Measurements from ENCODE around the gene OLFML2A.

OLFML2A gene

DNA sequence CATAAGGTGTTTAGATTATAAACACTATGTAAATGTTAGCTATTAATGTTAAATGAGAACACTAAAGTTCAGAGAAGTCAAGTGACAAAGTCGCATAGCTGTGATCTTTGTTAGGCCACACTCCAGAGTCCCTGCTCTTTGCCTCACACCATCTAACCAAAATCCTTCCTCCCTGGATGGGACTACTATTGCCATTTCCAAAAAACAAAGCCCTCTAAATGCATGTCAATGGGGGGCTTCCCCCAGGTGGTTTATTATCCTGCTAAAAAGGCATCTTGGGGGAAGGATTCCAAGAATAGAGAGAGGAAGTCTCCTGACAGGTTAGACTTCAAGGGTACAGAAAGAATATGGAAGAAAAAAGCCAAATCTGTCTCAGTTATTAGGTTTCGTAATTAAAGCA is 16.2 kb upstream of the OLFML2A start:
- DNase-seq (ENCODE audit: insufficient read length, low spot score) (no peak), FAIRE-seq (no peak)
- TF ChIP-seq, protein P1, sequence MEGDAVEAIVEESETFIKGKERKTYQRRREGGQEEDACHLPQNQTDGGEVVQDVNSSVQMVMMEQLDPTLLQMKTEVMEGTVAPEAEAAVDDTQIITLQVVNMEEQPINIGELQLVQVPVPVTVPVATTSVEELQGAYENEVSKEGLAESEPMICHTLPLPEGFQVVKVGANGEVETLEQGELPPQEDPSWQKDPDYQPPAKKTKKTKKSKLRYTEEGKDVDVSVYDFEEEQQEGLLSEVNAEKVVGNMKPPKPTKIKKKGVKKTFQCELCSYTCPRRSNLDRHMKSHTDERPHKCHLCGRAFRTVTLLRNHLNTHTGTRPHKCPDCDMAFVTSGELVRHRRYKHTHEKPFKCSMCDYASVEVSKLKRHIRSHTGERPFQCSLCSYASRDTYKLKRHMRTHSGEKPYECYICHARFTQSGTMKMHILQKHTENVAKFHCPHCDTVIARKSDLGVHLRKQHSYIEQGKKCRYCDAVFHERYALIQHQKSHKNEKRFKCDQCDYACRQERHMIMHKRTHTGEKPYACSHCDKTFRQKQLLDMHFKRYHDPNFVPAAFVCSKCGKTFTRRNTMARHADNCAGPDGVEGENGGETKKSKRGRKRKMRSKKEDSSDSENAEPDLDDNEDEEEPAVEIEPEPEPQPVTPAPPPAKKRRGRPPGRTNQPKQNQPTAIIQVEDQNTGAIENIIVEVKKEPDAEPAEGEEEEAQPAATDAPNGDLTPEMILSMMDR (IDR thresholded peaks at IDR 0.05; ENCODE audit: insufficient read depth, missing control alignments), result no peak

DNA sequence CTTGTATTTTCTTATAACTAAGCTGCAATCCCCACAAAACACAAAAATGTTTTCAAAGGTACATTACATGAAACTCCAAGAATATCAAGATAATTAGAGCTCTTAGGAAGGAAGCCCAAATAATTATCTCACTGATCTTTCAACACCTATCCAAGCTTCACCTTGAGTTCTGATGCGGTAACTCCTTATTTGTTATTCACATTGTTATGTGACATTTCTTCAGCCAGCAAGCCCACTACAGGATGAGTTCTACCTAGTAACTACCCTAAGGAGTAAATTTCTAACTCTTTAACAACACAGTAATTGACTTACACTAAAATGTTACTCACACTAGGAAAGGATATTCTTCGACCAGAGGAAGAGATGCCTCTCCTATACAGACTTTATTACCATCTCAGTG is 15.7 kb upstream of the OLFML2A start:
- no peak for FAIRE-seq
- TF ChIP-seq, protein P1 (IDR thresholded peaks at IDR 0.05; ENCODE audit: insufficient read depth, missing control alignments), result no peak
- no peak for DNase-seq (ENCODE audit: insufficient read length, low spot score)

DNA sequence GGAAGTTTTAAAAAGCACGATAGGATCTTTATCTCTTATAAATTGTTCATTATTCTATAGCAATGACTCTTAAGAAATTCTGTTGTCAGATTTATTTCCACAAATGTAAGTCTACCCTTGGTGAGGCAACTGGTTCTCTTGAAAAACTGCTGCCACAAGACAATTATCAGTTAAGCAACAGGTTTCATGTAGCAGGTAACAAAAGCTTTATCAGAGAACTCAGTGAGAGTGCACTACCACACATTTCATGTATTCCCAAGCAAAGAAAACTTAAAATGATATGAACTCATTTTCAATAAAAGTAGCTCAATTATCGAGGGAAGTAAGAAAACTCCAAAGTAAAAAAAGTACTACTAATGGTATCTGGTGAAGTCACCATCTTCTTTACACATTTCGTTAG is 15.2 kb upstream of the OLFML2A start:
- TF ChIP-seq, protein P1 (IDR thresholded peaks at IDR 0.05; ENCODE audit: insufficient read depth, missing control alignments), result no peak
- FAIRE-seq, result no peak
- DNase-seq (ENCODE audit: insufficient read length, low spot score), result no peak

DNA sequence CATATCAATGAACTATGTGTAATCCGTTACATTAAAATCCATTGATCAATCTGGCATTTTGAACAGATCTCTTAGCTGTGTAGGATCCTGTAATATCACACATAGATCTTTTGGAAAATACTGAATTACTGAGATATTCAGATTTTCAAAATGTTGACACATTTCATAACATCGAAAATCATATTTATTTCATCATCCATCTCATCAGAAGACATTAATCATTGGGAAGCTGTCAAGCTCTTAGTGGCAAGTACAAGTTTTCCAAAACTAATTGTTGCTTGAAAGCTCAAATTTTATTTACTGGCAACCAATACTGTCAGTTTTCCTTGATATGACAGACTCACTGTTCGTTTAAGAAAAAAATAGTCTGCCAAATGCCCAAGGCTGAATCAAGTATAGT is 14.3 kb upstream of the OLFML2A start:
- FAIRE-seq, result no peak
- DNase-seq (ENCODE audit: insufficient read length, low spot score), result no peak
- TF ChIP-seq, protein P1 (IDR thresholded peaks at IDR 0.05; ENCODE audit: insufficient read depth, missing control alignments), result no peak

DNA sequence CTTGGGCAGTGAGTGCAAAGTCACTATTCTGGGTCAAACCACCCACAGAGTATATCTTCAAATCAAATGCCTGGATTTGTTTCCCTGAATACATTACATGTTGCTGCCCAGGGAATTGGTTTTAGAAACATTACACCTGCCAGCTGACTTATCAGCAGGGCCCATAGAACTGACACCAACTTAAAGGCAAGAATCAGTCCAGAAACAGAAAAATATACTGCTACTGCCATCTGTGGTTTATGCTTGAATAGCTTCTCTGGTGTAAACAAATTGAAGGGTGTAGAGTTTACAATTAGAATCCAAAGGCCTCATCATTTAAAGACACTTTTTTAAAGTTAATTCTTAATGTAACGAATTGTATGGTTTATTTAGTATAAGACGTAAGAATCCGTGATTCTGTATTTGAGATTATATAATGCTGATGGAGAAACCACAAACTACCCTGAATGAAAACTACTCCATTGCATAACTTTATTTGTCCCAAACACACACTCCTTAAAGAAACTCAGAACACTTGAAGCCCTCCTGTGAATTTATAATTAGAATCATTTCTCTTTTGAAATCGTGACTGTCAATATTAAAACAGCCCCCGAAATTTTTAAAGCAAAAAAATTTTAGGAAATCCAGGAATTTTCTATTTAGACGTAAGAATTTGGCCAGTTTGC is 12.0 kb upstream of the OLFML2A start:
- DNase-seq (ENCODE audit: insufficient read length, low spot score) (no peak), FAIRE-seq (no peak)
- TF ChIP-seq, protein P1 (IDR thresholded peaks at IDR 0.05; ENCODE audit: insufficient read depth, missing control alignments), result peak; percentile 39

DNA sequence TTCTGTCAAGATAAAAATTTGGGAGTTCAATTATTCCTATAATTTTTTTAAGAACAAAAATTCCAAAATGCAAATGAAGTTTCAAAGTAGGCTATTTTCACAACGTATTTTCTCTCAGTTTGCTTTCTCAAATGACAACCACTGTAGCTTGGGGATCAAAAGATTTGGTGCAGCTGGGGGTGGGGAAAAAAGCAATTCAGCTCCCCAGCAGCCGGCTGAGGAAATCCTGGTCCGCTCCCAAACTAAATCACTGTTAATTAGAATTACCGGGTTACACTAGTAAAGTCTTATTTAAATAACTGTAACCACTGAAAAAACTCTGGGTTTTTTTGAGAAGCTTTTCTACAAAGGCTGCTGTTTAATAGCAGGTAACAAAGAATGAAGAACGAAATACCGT is 11.5 kb upstream of the OLFML2A start:
- FAIRE-seq, result no peak
- TF ChIP-seq, protein P1 (IDR thresholded peaks at IDR 0.05; ENCODE audit: insufficient read depth, missing control alignments), result no peak
- DNase-seq (ENCODE audit: insufficient read length, low spot score), result no peak

DNA sequence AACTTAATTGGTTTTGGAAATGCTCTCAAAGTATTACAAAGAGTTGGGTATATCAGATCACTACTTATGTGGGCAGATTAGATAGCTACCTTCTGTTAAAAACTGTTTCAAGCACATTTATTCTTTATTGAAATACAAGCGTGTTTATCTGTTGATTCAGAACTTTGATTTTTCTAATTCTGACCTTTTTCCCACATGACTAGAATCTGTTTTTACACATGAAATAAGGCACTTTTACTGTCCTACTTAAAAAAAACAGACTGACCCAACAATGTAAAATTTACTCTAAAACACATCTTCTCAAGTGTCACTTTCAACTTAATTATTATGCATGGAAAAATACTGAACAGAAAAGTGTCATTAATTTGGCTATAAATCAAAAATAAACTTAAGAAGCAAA is 10.6 kb upstream of the OLFML2A start:
- TF ChIP-seq, protein P1 (IDR thresholded peaks at IDR 0.05; ENCODE audit: insufficient read depth, missing control alignments), result no peak
- FAIRE-seq, result no peak
- DNase-seq (ENCODE audit: insufficient read length, low spot score), result no peak

All from D721Med (cell line).